Endothelial cell of umbilical vein (primary cell): ENCODE data around the gene CUL2.
A peak's percentile ranks its signal among the peaks of the same experiment; 100 is the strongest.

Source experiments
- CTCF ChIP-seq, 2 donors: IDR thresholded peaks; 1 replicate in 1 of 2; 2 replicates in 1 of 2; pipeline ENCODE4 v1.5.1; 2011; ENCODE audit warnings: low read length in 2 of 2, mild to moderate bottlenecking in 2 of 2, moderate library complexity in 2 of 2, control low read depth in 1 of 2, inconsistent platforms in 1 of 2, low read depth in 1 of 2; ENCODE audit not compliant: insufficient read depth in 1 of 2; ENCODE audit errors: extremely low read depth in 1 of 2
- EZH2 ChIP-seq: IDR thresholded peaks from 2 replicates; pipeline ENCODE4 v1.6.1; 2012; ENCODE audit warnings: borderline replicate concordance, low read depth, mild to moderate bottlenecking, moderate library complexity, low read length, inconsistent platforms; ENCODE audit not compliant: severe bottlenecking
- GATA2 ChIP-seq: IDR thresholded peaks from 2 replicates; pipeline ENCODE4 v1.7.0; 2011; ENCODE audit warnings: low read depth, mild to moderate bottlenecking, moderate library complexity, mixed read lengths, low read length; ENCODE audit not compliant: insufficient read length, insufficient read depth
- MAX ChIP-seq: IDR thresholded peaks from 2 replicates; pipeline ENCODE4 v1.6.1; 2011; ENCODE audit not compliant: insufficient read depth, insufficient read length
- POLR2A ChIP-seq: IDR thresholded peaks from 2 replicates; pipeline ENCODE4 v1.6.1; 2012; ENCODE audit warnings: low read depth, mild to moderate bottlenecking, control low read depth, low read length
- POLR2AphosphoS5 ChIP-seq: IDR thresholded peaks from 2 replicates; pipeline ENCODE4 v1.6.1; 2012; ENCODE audit warnings: low read depth, mild to moderate bottlenecking, control low read depth, low read length, moderate library complexity; ENCODE audit not compliant: insufficient read depth

GRCh38 chr10:35050568-35050967, 39.6 kb downstream of the CUL2 start:
- TF ChIP-seq CTCF (IDR thresholded peaks at IDR 0.05; ENCODE audit: extremely low read depth in 1 of 2, insufficient read depth in 1 of 2, low read depth in 1 of 2, low read length in 2 of 2): no peak
- no peak for TF ChIP-seq POLR2AphosphoS5
- TF ChIP-seq GATA2: peak; percentile 22
- TF ChIP-seq POLR2A: no peak
- no peak for TF ChIP-seq EZH2
- no peak for TF ChIP-seq MAX
